ENCODE measurements around the gene ELOB.

- TF ChIP-seq CTCF (IDR thresholded peaks at IDR 0.05; ENCODE audit: poor library complexity), result no peak
- no peak for TF ChIP-seq EZH2phosphoT487 (IDR thresholded peaks at IDR 0.05; ENCODE audit: low read depth, severe bottlenecking, unreplicated experiment)
- no peak for TF ChIP-seq EZH2 (IDR thresholded peaks at IDR 0.05; ENCODE audit: borderline replicate concordance)
Observed at GRCh38 chr16:2822496-2822895, 45.4 kb upstream of the ELOB start.

Data from hepatocyte (in vitro differentiated cells).